ENCODE measurements around the gene DHRSX.
"Not testable (repeated sequence)": the region's sequence is repeated elsewhere in the genome, so short reads cannot be mapped to it uniquely, and the experiment has no call there.

The DHRSX gene

DNA sequence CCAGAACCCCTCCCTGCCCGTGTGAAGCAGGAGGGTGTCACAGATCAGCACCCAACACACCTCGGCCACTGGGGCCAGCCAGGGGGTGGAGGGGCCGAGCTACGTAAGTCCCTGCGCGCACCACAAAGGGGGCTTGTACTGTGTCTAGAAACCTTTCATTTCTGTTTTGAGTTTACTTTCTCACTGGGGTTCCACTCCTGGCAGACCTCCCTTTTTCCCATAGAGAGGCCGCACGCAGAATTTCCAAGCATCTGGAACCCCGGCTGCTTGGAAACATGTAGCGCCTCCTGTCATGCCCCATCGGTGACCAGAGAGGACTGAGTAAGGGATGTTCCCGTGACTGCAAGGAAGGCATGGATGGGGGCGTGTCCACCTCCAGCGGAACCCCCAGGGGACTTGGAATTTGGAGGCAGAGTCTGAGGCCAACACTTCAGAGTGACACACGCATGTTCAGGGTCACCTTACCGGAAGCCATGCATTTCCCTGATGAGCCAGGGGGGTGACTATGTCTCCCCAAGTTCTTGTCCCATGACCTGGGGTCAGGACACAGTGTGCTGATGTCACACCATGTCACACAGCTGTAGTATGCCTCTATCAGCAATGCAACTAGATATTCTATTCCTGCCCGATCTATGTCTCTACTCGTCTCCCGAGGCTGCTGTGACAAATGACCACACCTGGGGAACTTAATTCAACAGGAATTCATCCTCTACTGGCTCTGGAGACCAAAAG is 105.3 kb downstream of the DHRSX start:
- DNase-seq (ENCODE audit: low read depth in 2 of 2) = no peak

DNA sequence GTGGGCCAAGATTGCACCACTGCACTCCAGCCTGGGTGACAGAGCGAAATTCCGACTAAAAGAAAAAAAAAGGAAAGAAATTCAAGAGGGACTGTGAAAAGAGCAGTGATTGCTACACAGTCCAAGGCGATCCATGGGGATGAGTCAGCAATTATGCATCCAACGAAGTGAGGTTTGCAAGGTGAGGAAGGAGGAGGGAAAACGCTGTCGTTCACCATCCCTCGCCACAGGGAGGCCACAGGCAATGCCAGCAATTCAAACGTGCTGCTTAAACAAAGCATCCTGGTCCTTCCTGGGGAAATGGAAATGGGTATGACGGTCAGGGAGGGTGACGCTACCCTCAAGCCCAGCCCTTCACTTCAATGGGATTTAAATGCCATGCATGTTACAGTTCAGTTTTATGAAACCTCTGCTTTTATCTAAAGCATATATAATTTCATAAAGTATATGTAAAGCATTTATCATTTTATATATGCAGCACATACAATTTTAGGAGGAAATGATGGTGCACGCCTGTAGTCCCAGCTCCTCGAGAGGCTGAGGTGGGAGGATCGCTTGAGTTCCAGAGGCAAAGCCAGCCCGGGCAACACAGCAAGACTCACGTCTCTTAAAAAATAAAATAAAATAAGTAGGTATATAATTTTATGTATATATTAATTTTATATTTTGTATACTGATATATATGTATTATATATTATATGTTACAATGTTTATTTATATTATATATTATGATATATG is 108.7 kb downstream of the DHRSX start:
- DNase-seq (ENCODE audit: low read depth in 2 of 2) = no peak

DNA sequence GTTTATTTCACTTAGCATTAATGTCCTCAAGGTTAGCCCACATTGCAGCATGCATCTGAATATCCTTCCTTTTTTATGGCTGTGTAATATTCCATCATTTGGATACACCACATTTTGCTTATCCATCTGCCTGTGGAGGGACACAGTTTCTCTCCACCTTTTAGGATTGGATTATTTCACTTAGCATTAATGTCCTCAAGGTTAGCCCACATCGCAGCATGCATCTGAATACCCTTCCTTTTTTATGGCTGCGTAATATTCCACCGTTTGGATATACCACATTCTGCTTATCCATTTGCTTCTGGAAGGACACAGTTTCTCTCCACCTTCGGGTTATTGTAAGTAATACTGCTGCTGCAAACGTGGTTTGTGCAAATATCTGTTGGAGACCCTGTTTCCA is 110.0 kb downstream of the DHRSX start:
- DNase-seq (ENCODE audit: low read depth in 2 of 2) = no peak

DNA sequence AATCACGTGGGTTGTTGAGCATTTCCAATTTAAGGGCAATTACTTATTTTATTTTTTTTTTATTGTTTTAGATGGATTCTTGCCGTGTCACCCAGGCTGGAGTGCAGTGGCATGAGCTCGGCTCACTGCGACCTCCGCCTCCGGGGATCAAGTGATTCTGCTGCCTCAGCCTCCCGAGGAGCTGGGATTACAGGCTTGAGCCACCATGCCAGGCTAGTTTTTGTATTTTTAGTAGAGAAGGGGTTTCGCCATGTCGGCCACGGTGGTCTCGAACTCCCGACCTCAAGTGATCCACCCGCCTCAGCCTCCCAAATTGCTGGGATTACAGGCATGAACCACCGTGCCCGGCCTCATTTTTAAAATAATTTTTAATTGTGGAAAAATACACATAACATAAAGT is 111.0 kb downstream of the DHRSX start:
- DNase-seq (ENCODE audit: low read depth in 2 of 2) = not testable (repeated sequence)

DNA sequence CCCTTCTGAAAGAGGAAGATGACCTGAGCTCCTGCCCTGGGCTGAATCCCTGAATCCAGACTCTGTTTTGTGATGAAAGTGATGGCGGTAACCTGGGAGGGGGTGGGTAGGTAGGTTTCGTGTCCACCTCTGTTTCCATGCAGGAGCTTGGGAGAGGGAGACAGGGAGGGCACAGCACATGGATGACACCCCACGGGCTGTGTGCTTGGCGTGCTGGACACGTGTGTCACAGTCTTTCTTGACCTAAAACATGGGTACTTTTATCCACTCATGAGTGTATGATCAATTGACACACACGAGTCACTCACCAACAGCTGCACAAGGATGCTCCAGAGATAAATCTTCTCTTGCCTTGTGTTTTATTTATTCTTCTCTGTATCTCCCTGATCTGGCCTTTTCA is 111.5 kb downstream of the DHRSX start:
- DNase-seq (ENCODE audit: low read depth in 2 of 2) = no peak

DNA sequence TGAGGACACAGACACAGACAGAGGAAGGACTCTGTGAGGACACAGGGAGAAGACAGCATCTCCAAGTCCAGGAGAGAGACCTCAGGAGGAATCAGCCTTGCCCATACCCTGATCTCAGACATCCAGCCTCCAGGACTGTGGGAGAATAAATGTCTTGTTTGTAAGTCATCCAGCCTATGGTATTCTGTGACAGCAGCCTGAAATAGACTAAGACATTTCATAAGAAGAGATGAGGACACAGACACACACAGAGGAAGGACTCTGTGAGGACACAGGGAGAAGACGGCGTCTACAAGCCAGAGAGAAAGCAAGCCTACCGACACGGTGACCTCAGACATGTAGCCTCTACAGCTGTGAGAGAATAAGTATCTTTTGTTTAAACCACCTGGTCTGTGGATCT is 112.1 kb downstream of the DHRSX start:
- no peak for DNase-seq (ENCODE audit: low read depth in 2 of 2)

DNA sequence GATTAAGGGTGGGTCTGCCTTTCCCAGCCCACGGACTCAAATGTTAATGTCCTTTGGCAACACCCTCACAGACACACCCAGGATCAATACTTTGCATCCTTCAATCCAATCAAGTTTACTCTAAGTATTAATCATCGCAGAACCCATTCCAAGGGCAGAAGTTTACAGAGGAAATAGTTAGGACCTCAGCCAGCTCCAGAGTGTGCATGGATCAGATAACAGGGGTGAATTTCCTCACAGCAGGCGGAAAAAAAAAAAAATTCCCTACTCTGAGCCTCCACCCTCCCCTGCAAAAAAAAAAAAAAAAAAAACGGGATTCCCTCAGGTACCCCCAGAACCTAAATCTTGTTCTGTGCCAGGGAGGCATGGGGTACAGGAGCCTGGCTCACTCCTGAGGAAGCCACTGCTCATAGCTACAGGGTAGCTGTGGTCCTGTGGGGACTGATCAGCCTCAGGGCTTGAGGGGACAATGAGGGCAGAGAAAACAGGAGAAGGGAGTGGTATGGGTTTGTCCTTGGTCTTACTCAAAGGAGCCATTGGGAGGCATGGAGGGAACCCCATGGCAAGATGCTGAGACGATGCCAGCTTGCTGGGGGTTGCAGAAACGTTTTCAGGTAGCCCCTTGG is 113.0 kb downstream of the DHRSX start:
- DNase-seq (ENCODE audit: low read depth in 2 of 2) = no peak

DNA sequence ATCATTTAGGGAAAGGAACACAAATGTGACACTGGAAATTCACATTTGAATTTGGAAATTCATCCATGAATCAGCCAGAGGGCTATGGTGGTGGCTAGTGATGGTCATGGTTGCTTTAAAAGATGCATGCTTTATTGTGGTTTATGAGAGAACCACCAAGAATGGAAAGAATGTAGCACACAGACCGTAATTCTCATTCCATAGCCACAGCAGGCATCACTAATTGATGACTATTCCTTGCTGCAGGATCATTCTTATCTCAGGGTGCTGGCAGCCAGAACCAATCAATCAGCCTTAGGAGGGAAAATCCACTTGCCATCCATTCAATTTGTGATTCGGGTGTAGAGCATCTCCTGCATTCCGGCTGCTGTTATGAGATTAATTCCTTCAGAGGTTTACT is 115.6 kb downstream of the DHRSX start:
- no peak for DNase-seq (ENCODE audit: low read depth in 2 of 2)

DNA sequence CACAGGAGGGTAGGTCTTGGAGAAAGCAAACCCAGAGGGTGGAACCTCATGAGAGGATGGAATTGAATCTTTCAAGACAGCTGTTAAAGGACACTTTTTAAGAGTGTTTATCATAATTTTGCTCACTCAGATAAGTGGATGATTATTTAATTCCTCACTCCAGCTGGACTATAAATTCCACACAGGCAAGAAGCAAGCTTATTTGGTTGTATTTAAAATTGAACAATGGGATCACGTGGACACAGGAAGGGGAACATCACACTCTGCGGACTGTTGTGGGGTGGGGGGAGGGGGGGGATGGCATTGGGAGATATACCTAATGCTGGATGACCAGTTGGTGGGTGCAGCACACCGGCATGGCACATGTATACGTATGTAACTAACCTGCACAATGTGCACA is 116.3 kb downstream of the DHRSX start:
- no peak for DNase-seq (ENCODE audit: low read depth in 2 of 2)

DNA sequence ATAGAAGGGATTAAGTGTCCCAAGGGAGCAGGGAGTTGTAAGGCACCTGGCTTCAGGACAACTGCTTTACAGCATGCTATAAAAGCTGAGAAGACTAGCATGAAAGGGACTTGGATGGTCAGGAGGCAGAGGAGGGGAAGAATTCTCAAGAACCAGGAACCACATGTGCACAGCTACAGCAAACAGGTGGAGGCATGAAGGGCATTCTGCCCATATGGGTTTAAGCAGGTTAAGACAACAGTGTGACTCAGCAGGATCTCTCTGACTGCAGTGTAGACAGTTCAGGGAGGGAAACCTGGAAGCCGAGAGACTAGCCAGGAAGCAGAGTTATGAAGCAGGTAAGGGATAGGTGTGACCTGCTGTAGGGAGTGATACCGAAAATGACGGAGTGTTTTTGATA is 117.0 kb downstream of the DHRSX start:
- no peak for DNase-seq (ENCODE audit: low read depth in 2 of 2)

DNA sequence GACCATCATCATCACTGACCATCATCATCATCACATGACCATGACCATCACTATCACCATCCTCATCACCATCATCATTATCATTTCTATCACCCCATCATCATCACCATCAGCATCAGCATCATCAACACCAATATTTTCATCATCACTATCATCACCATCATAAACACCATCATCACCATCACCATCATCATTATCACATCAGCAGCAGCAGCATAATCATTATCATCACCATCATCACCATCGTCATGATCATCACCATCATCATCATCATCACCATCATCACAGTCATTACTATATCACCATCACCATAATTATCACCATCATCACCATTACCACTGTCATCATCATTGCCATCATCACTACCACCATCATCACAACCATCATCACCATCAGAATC is 117.6 kb downstream of the DHRSX start:
- no peak for DNase-seq (ENCODE audit: low read depth in 2 of 2)

DNA sequence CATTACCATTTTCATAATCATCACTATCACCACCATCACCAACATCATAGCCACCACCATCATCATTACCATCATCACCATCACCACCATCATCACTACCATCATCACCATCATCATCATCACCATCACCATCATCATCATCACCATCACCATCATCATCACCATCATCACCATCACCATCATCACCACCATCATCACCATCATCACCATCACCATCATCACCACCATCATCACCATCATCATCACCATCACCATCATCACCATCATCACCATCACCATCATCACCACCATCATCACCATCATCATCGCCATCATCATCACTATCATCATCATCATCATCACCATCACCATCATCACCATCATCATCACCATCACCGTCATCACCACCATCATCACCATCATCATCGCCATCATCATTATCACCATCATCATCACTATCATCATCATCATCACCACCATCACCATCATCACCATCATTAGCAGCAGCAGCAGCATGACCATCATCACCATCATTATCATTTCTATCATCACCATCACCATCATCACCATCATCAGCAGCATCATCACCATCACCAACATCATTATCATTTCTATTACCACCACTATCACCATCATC is 118.2 kb downstream of the DHRSX start:
- DNase-seq (ENCODE audit: low read depth in 2 of 2) = not testable (repeated sequence)

DNA sequence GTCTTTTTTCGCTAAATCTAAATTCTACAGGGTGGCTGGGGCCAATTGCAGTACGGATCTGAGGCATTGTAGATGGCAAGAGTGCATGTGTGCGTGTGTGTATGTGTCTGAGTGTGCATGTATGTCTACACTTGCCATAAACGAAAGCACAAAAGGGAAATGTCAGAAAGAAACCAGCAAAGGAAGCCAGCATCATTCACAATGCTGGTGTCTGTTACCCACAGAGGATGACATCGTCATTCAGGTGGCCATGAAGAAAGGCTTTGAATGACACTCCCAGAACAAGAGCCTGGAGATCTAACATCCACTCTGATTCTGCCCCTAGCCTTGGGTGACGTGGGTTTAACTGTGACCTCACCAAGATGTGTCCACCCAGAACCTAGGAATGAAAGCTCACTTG is 124.6 kb downstream of the DHRSX start:
- DNase-seq (ENCODE audit: low read depth in 2 of 2) = no peak

DNA sequence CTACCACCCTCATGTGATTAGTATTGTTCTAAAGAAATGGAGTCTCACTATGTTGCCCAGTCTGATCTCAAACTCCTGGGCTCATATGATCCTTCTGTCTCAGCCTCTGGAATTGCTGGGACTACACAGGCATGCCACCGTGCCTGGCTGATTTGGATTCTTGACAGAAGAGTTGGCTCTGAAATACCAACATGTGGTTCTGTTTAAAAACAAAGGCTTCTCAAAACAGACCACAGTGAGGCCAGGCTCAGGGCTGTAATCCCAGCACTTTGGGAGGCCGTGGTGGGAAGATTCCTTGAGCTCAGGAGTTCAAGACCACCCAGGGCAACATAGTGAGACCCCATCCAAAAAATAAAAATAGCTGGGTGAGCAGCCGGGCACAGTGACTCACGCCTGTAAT is 126.7 kb downstream of the DHRSX start:
- DNase-seq (ENCODE audit: low read depth in 2 of 2) = no peak

DNA sequence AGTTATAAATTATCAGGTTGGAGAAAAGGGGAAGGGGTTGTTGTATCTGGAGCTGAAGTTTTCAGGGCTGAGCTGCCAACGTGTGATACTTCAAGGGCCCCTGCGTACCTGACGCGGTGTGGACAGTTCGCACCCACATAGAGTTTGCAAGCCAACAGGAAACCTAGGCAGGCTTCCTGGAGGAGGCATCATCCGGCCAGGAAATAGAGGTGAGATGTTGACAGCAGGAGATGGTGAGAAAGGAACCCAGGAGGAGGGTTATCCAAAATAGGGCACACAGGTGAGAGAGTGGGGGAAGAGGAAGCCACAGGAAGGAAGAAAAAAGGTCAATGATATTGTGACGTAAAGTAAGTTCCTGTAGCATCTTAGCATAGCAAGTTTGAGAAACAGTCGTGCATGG is 127.2 kb downstream of the DHRSX start:
- no peak for DNase-seq (ENCODE audit: low read depth in 2 of 2)

DNA sequence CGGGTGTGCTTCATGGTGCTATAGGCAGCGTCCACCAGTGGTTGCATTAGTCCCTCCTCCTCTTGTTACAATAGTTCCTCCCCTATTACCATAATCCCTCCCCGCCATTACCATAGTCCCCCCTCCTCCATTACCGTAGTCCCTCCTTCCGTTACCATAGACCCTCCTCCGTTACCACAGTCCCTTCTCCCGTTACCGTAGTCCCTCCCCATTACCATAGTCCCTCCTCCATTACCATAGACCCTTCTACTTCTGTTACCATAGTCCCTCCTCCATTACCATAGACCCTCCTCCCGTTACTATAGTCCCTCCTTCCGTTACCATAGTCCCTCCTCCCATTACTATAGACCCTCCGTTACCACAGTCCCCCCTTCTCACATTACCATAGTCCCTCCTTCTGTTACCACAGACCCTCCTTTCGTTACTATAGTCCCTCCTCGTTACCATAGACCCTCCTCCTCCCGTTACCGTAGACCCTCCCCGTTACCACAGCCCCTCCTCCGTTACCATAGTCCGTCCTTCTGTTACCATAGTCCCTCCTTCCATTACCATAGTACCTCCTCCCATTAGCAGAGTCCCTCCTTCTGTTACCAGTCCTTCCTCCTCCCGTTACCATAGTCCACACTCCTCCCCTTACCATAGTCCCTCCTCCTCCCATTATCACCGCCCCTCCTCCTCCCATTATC is 129.6 kb downstream of the DHRSX start:
- no peak for DNase-seq (ENCODE audit: low read depth in 2 of 2)

DNA sequence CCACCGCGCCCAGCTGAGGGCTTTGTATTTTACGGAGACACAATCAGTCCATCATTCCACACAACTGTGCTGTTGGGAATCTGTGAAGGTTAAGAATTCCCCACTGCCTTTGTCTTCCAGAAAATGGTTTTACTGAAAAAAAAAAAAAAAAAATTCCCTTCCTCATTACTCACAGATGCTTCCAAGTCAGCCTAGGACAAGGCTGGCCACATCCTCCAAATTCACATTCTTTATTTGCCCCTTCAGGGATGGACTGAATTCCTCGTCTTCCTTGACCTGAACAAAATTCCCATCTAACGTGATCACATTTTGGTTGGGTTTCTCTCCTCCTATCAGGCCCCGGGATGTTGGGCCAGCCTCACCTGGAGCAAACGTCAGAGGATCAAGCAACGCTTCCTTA is 130.3 kb downstream of the DHRSX start:
- no peak for DNase-seq (ENCODE audit: low read depth in 2 of 2)

DNA sequence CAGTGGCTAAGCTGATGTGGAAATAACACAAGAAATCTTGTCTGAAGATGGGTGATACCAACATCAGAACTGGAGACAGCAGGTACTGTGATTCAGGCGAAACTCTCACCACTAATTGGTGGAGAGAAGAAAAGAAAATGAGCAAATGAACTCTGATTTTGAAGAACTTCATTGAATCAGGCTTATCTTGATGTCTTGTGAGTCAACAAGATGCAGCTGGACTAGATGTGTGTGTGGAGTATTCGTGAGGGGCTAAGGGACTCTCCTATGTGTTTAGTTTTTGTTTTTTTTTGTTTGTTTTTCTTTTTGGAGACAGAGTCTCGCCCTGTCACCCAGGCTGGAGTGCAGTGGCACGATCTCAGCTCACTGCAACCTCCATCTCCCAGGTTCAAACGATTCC is 131.6 kb downstream of the DHRSX start:
- no peak for DNase-seq (ENCODE audit: low read depth in 2 of 2)

DNA sequence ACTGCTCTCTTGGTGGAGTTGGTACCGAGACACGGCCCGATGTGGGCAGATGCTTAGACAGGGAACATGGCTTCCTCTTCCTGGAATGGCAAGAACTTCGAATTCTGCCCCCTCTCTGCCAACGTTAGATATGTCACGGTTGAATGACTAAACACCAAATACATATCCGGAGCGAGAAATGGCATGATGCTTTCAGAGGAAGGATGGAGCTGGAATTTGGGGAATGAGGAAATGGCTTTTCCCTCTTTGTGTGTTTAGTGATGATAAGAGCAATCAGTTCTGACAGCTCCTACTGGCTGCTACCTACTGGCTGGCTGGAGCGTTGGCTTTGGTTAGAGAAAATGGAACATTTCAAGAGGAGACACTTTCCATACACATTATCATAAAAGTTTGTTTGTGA is 140.0 kb downstream of the DHRSX start:
- no peak for DNase-seq (ENCODE audit: low read depth in 2 of 2)

DNA sequence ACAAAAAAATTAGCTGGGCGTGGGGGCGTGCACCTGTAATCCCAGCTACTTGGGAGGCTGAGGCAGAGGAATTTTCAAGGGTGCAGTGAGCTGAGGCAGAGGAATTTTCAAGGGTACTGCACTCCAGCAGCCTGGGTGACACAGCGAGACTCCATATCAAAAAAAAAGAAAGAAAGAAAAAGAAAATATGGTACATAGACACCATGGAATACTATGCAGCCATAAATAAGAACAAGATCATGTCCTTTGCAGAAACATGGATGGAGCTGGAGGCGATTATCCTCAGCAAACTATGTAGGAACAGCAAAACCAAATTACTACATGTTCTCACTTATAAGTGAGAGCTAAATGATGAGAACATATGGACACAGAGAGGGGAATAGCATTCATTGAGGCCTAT is 141.3 kb downstream of the DHRSX start:
- DNase-seq (ENCODE audit: low read depth in 2 of 2) = not testable (repeated sequence)

DNA sequence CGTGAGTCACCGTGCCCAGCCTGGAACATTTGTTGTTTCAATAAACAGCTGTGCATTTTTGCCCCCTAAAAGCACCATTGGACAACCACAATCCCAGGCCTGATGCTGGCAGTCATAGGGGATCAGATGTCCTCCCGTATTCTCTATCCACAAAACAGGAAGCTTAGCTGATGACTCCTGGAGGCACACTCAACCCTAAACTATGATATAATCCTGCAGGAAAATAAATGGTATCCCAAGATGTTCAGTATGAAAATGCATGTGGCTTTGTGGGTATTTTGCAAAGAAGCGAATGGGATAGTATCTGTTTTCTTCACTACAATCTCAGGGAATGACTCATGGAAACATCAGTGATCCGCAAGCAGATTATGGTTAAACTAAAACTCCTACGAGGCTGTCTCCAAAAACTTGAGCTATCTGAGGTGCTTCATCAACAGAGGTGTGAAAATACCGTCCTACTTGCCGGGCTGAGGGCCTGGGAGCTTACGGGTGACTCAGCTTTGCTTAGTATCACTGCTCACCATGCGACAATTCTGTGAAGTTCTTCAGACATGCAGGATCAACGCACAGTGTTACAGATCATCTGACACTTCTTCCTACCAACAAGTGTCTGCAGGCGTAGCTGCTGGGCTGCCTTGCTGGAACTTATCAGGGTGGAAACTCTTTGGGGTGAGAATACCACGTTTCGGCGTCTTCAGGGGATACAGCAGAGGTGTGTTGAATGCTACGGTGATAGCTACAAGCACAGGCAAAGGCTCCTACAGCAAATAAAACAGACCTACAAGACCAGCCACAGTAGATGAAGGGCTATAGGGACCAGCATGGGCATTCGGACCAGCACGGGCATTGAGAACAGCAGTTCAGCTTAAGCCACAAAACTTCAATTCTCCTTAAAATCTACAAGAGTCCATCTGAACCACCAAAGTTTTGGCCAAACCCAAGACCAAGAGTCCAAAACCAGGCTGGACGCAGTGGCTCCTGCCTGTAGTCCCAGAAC is 148.5 kb downstream of the DHRSX start:
- peak in 1 of 2 donors; percentile 28 for DNase-seq (ENCODE audit: low read depth in 2 of 2)
